CD4-positive, alpha-beta T cell treated with Interleukin-6 for 4 hours (primary cell): ENCODE measurements around the gene GLYATL1B.
A peak's percentile ranks its signal among the peaks of the same experiment; 100 is the strongest.
"Not testable (repeated sequence)": the region's sequence is repeated elsewhere in the genome, so short reads cannot be mapped to it uniquely, and the experiment has no call there.

Experiments
- DNase-seq: peaks from one replicate; pipeline ENCODE4 v3.0.0-alpha.2; 2020; ENCODE audit warnings: mixed read lengths

The GLYATL1B gene

GRCh38 chr11:59086007-59086406 lies at the start of gene GLYATL1B:
TSS of gene GLYATL1B (plus strand) at chr11:59086307. CDS start at chr11:59086307, 0 bp downstream.
- not testable (repeated sequence) for DNase-seq

GRCh38 chr11:59036542-59036941 lies 49.6 kb upstream of the GLYATL1B start:
- DNase-seq, result not testable (repeated sequence)

- DNase-seq, result not testable (repeated sequence)
These were observed 48.7 kb upstream of the GLYATL1B start for GRCh38 chr11:59037434-59037833.

GRCh38 chr11:59040607-59041006 lies 45.5 kb upstream of the GLYATL1B start:
- no peak for DNase-seq

- DNase-seq, result not testable (repeated sequence)
These were observed 34.7 kb upstream of the GLYATL1B start for GRCh38 chr11:59051383-59051782.

- not testable (repeated sequence) for DNase-seq
These were observed 33.8 kb upstream of the GLYATL1B start for GRCh38 chr11:59052355-59052754.

- DNase-seq, result peak; percentile 87
These were observed 32.7 kb upstream of the GLYATL1B start for GRCh38 chr11:59053387-59053786.

GRCh38 chr11:59058120-59059033 lies 27.7 kb upstream of the GLYATL1B start:
- peak; percentile 76 for DNase-seq

- DNase-seq, result not testable (repeated sequence)
These were observed 26.0 kb upstream of the GLYATL1B start for GRCh38 chr11:59060096-59060495.

GRCh38 chr11:59062602-59063529 lies 23.2 kb upstream of the GLYATL1B start:
- DNase-seq, result no peak

- not testable (repeated sequence) for DNase-seq
These were observed 21.9 kb upstream of the GLYATL1B start for GRCh38 chr11:59063996-59064727.

GRCh38 chr11:59069087-59069486 lies 17.0 kb upstream of the GLYATL1B start:
- no peak for DNase-seq

- DNase-seq, result no peak
These were observed 9.1 kb upstream of the GLYATL1B start for GRCh38 chr11:59076876-59077571.

GRCh38 chr11:59078435-59078834 lies 7.7 kb upstream of the GLYATL1B start:
- no peak for DNase-seq

- DNase-seq, result no peak
These were observed 7.0 kb upstream of the GLYATL1B start for GRCh38 chr11:59079086-59079485.

GRCh38 chr11:59080421-59080820 lies 5.7 kb upstream of the GLYATL1B start:
- not testable (repeated sequence) for DNase-seq

- DNase-seq, result not testable (repeated sequence)
These were observed 4.6 kb upstream of the GLYATL1B start for GRCh38 chr11:59081430-59082020.

GRCh38 chr11:59088162-59088561 lies 2.1 kb downstream of the GLYATL1B start:
- no peak for DNase-seq

- DNase-seq, result not testable (repeated sequence)
These were observed 7.5 kb downstream of the GLYATL1B start for GRCh38 chr11:59093576-59093975.

- DNase-seq, result not testable (repeated sequence)
These were observed 9.1 kb downstream of the GLYATL1B start for GRCh38 chr11:59095225-59095624.

GRCh38 chr11:59095972-59096575 lies 10.0 kb downstream of the GLYATL1B start:
- DNase-seq, result not testable (repeated sequence)
